GM12878 (cell line): ENCODE measurements around the gene LARGE1. TPM values are rescaled to one million over a fixed set of nuclear protein-coding genes. Genes with fewer than 3 reads are reported as not detected.

Experiments
- ATAC-seq: fragments of 200-7000 bp; cut with Tn5 transposase; 3 replicates; pipeline ENCODE4 v1.9.1; 2020; ENCODE audit warnings: mild to moderate bottlenecking, moderate library complexity
- BruUV-seq: library from RNA; stranded (reverse); fragments of 400-500 nt; replicated peaks from 2 replicates; lab custom pipeline; 2021; lab: Mats Ljungman, UMichigan
- CTCF ChIA-PET: fragments of 300-600 bp; sonication (Branson Sonifier 250); formaldehyde crosslinking; extraction: SDS; loops from one replicate; lab custom pipeline; 2021; ENCODE audit warnings: inconsistent platforms; lab: Yijun Ruan, JAX
- POLR2A ChIA-PET: fragments of 350-600 bp; formaldehyde crosslinking; extraction: SDS; loops from one replicate; lab custom pipeline; 2021; ENCODE audit warnings: inconsistent platforms; lab: Charles Lee
- RAD21 ChIA-PET: fragments of 300-600 bp; sonication (Branson Sonifier 250); formaldehyde crosslinking; loops from one replicate; lab custom pipeline; 2023; ENCODE audit warnings: antibody characterized with exemption; ENCODE audit not compliant: unreplicated experiment; lab: Charles Lee
- SMC1A ChIA-PET: fragments of 300-600 bp; sonication (Branson Sonifier 250); formaldehyde crosslinking; loops from one replicate; lab custom pipeline; 2023; ENCODE audit not compliant: unreplicated experiment, uncharacterized antibody; lab: Charles Lee
- DNase-seq: peaks from one replicate; pipeline ENCODE4 v3.0.0-alpha.2; 2011; ENCODE audit warnings: low read depth, low spot score
- FAIRE-seq: peaks from 3 replicates; lab custom pipeline; 2011; peaks lifted over from hg19 to GRCh38; lab: Jason Lieb, UNC
- H2AFZ ChIP-seq: 2 replicates; pipeline ENCODE4 v1.6.0; 2011; ENCODE audit warnings: low read depth, low read length, control low read depth; ENCODE audit not compliant: control insufficient read depth
- H3K27ac ChIP-seq: 2 replicates; pipeline ENCODE4 v1.5.1; 2011; ENCODE audit warnings: control low read depth; ENCODE audit not compliant: control insufficient read depth, insufficient read depth
- H3K27me3 ChIP-seq, 2 experiments: replicated peaks in 1 of 2; 2 replicates each; pipeline versions ENCODE4 v1.6.0 to v1.6.1; 2011; ENCODE audit warnings: low read length in 1 of 2; ENCODE audit not compliant: control insufficient read depth in 2 of 2, insufficient read depth in 2 of 2
- H3K36me3 ChIP-seq, 2 experiments: 2 replicates each; pipeline ENCODE4 v1.5.1; 2011; ENCODE audit warnings: low read length in 1 of 2; ENCODE audit not compliant: control insufficient read depth in 2 of 2, insufficient read depth in 2 of 2
- H3K4me1 ChIP-seq: 2 replicates; pipeline ENCODE4 v1.6.1; 2011; ENCODE audit warnings: mild to moderate bottlenecking, low read length, moderate library complexity, mixed read lengths; ENCODE audit not compliant: control insufficient read depth, insufficient read depth
- H3K4me2 ChIP-seq: 2 replicates; pipeline ENCODE4 v1.6.0; 2011; ENCODE audit warnings: control low read depth; ENCODE audit not compliant: control insufficient read depth, insufficient read depth
- H3K4me3 ChIP-seq: fragments of 200-600 bp; sonication (generic); 2 replicates; pipeline ENCODE4 v1.5.1; 2016
- H3K79me2 ChIP-seq: 2 replicates; pipeline ENCODE4 v1.6.0; 2011; ENCODE audit warnings: low read length; ENCODE audit not compliant: control insufficient read depth, insufficient read depth
- H3K9ac ChIP-seq: 2 replicates; pipeline ENCODE4 v1.8.0; 2011; ENCODE audit warnings: low read length, control low read depth, mixed read lengths; ENCODE audit not compliant: control insufficient read depth, insufficient read depth
- H3K9me3 ChIP-seq: replicated peaks from 3 replicates; pipeline ENCODE4 v1.5.1; 2011; ENCODE audit warnings: mild to moderate bottlenecking, low read length; ENCODE audit not compliant: control insufficient read depth, insufficient read depth
- H4K20me1 ChIP-seq: 2 replicates; pipeline ENCODE4 v1.6.0; 2011; ENCODE audit not compliant: control insufficient read depth, insufficient read depth
- GABPA ChIP-seq: IDR thresholded peaks from 2 replicates; pipeline ENCODE4 v1.6.1; 2014; ENCODE audit warnings: antibody characterized with exemption, low read depth, mild to moderate bottlenecking, inconsistent platforms
- HCFC1 ChIP-seq: fragments of 150-350 bp; IDR thresholded peaks from 2 replicates; pipeline ENCODE4 v1.6.1; 2014; ENCODE audit warnings: low read length
- PML ChIP-seq: IDR thresholded peaks from 2 replicates; pipeline ENCODE4 v1.6.1; 2012; ENCODE audit warnings: low read length, inconsistent platforms
- SIX5 ChIP-seq: IDR thresholded peaks from 2 replicates; pipeline ENCODE4 v1.6.1; 2011; ENCODE audit warnings: mild to moderate bottlenecking, low read depth, low read length, moderate library complexity; ENCODE audit not compliant: severe bottlenecking
- SMC3 ChIP-seq: IDR thresholded peaks from 2 replicates; pipeline ENCODE4 v1.6.1; 2011; ENCODE audit warnings: low read length, improper control_type of control experiment, borderline replicate concordance
- SRF ChIP-seq, 2 experiments: IDR thresholded peaks; 2 replicates each; pipeline ENCODE4 v1.6.1; 2011; ENCODE audit warnings: low read depth in 2 of 2, low read length in 2 of 2, mild to moderate bottlenecking in 1 of 2, moderate library complexity in 1 of 2
- ZNF274 ChIP-seq: IDR thresholded peaks from one replicate; pipeline ENCODE4 v1.8.0; 2011; ENCODE audit not compliant: insufficient read length, insufficient read depth
- whole genome bisulfite sequencing: methylation state at CpG from one replicate; pipeline ENCODE4 v1.1.6; 2016; ENCODE audit warnings: low lambda C conversion rate; ENCODE audit not compliant: insufficient replicate concordance, insufficient coverage; ENCODE audit errors: missing lambda C conversion rate; 5-methylcytosine and 5-hydroxymethylcytosine counted together
- in situ Hi-C: fragments of 300-500 bp; cut with MboI; formaldehyde crosslinking; loops from 9 replicates; pipeline ENCODE4 v1.14.3; 2018; ENCODE audit warnings: mixed read lengths
- intact Hi-C: fragments of 100-400 bp; cut with micrococcal nuclease; formaldehyde crosslinking; loops from one replicate; pipeline ENCODE4 v1.14.2; 2022; ENCODE audit not compliant: unreplicated experiment
- polyA plus RNA-seq, 11 experiments: library from polyadenylated mRNA; depleted of rRNA in 4 of 11; unstranded in 6 of 11; stranded (reverse) in 5 of 11; fragments of >200 nt; fragmentation: Nextera tagmentation in 4 of 11; fragmentation: Illumina TruSeq in 1 of 11; extraction: Ambion mirVana in 4 of 11; extraction: Trizol in 1 of 11; gene quantifications; 1 replicate in 1 of 11; 2 replicates in 10 of 11; pipeline versions ENCODE4 v1.2.1 to v1.2.3, GENCODE V29; 2011 to 2016; ENCODE audit warnings: inconsistent platforms in 2 of 11, missing spikeins in 2 of 11, low read depth in 1 of 11
- total RNA-seq, 4 experiments: library from RNA; depleted of rRNA in 3 of 4; stranded (reverse); fragments of >200 nt in 3 of 4; fragmentation: Illumina TruSeq in 1 of 4; extraction: Trizol in 1 of 4; gene quantifications; 2 replicates each; pipeline versions ENCODE4 v1.2.1 to v1.2.3, GENCODE V29; 2013 to 2021
- TF ChIP-seq, protein P1 (sequence below): IDR thresholded peaks from 2 replicates; pipeline ENCODE4 v1.6.1; 2012; ENCODE audit warnings: low read depth, low read length, improper control_type of control experiment
- TF ChIP-seq, protein P2 (sequence below), 3 experiments: IDR thresholded peaks in 2 of 3; conservative IDR thresholded peaks in 1 of 3; 2 replicates each; pipeline ENCODE4 v1.5.1; 2011; ENCODE audit warnings: low read depth in 3 of 3, low read length in 3 of 3, mild to moderate bottlenecking in 3 of 3, control low read depth in 2 of 3, moderate library complexity in 2 of 3, inconsistent platforms in 1 of 3, mixed read lengths in 1 of 3; ENCODE audit not compliant: control insufficient read depth in 2 of 3, insufficient read depth in 1 of 3; ENCODE audit errors: extremely low read depth in 1 of 3

LARGE1 gene
- total and polyA plus RNA-seq, 10 of the 15 experiments (the other 5 are each of a cell fraction or from before 2014, with no cell fraction given), result 3.2 to 41.4 (median 17.3) TPM

DNA sequence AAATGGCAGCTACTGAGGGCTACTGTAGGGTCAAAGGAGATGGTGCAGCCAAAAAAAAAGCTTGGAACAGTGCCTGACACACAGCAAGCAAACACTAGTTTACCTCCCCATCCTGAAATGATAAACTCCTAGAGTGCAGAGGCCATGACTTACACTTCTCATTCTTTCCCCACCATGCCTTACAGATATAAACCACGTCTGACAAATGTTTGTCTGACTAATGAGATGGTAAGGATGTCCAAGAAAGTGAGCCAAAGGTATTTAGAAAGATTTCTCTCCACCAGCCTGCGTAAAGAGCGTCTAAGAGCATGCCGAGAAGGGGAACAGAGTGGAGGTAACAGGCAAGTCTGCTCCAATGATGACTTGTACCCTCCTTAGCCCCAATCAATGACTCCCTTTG lies 99.0 kb downstream of the LARGE1 start:
- SMC1A ChIA-PET, result interaction anchor here (1.2 to 1.7 kb wide), 2 partner anchors 10 to 15 kb away, joined by 3 to 4 read pairs; no protein-coding TSS in a partner anchor
- no peak for TF ChIP-seq SIX5
- TF ChIP-seq HCFC1, result no peak
- no peak for TF ChIP-seq PML
- TF ChIP-seq, protein P1, sequence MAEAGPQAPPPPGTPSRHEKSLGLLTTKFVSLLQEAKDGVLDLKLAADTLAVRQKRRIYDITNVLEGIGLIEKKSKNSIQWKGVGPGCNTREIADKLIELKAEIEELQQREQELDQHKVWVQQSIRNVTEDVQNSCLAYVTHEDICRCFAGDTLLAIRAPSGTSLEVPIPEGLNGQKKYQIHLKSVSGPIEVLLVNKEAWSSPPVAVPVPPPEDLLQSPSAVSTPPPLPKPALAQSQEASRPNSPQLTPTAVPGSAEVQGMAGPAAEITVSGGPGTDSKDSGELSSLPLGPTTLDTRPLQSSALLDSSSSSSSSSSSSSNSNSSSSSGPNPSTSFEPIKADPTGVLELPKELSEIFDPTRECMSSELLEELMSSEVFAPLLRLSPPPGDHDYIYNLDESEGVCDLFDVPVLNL, result no peak
- no peak for TF ChIP-seq SRF (IDR thresholded peaks at IDR 0.05; ENCODE audit: low read depth in 2 of 2, low read length in 2 of 2)
- no peak for TF ChIP-seq ZNF274
- TF ChIP-seq, protein P2, sequence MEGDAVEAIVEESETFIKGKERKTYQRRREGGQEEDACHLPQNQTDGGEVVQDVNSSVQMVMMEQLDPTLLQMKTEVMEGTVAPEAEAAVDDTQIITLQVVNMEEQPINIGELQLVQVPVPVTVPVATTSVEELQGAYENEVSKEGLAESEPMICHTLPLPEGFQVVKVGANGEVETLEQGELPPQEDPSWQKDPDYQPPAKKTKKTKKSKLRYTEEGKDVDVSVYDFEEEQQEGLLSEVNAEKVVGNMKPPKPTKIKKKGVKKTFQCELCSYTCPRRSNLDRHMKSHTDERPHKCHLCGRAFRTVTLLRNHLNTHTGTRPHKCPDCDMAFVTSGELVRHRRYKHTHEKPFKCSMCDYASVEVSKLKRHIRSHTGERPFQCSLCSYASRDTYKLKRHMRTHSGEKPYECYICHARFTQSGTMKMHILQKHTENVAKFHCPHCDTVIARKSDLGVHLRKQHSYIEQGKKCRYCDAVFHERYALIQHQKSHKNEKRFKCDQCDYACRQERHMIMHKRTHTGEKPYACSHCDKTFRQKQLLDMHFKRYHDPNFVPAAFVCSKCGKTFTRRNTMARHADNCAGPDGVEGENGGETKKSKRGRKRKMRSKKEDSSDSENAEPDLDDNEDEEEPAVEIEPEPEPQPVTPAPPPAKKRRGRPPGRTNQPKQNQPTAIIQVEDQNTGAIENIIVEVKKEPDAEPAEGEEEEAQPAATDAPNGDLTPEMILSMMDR (IDR thresholded peaks at IDR 0.05 in 2 of 3, conservative IDR thresholded peaks at IDR 0.05 in 1 of 3; ENCODE audit: control insufficient read depth in 2 of 3, extremely low read depth in 1 of 3, insufficient read depth in 1 of 3, low read depth in 3 of 3, low read length in 3 of 3), result no peak
- TF ChIP-seq GABPA, result no peak
- TF ChIP-seq SMC3, result no peak
- TF ChIP-seq, all 136 proteins: peak for 0
- WGBS, result 82% methylated on average over 4 of the region's 4 CpGs
- intact Hi-C loops (no loop called here), in situ Hi-C loops (no loop called here)
- ChIA-PET RAD21 (no interaction called here), CTCF (no interaction called here), POLR2A (no interaction called here)
- BruUV-seq, result no TSS peak
- ATAC-seq (no peak), FAIRE-seq (no peak), DNase-seq (no peak)
- no peaks in the 10 kb centered on the region for H3K27me3 ChIP-seq
- no peak overlapping the region for H3K4me2 ChIP-seq
- no peaks in the 10 kb centered on the region for H4K20me1 ChIP-seq
- H3K27ac ChIP-seq, result no peak overlapping the region
- H3K4me3 ChIP-seq, result no peak overlapping the region
- H3K36me3 ChIP-seq, result no peaks in the 10 kb centered on the region
- no peak overlapping the region for H2AFZ ChIP-seq
- no peak overlapping the region for H3K9ac ChIP-seq
- H3K9me3 ChIP-seq, result no peaks in the 10 kb centered on the region; the same call in 2 of the 3 replicates
- H3K79me2 ChIP-seq, result no peaks in the 10 kb centered on the region; the same call in 1 of the 2 replicates
- H3K4me1 ChIP-seq, result 0 out of 2 replicates have a peak, but pooled peaks cover 4% of the 10 kb centered on the region
